Duodenal mucosa (tissue), 2 donors: Measurements from ENCODE around the gene CEP78.

Experiments
- H3K27ac ChIP-seq: one replicate; pipeline ENCODE4 v1.7.0; 2013; ENCODE audit warnings: low read depth, low read length
- H3K27me3 ChIP-seq, 2 donors: one replicate each; pipeline ENCODE4 v1.7.0; 2013; ENCODE audit warnings: low read length in 2 of 2, control low read depth in 1 of 2; ENCODE audit not compliant: insufficient read depth in 2 of 2, control insufficient read depth in 1 of 2
- H3K36me3 ChIP-seq, 2 donors: one replicate each; pipeline ENCODE4 v1.7.0; 2013; ENCODE audit warnings: low read length in 2 of 2, control low read depth in 1 of 2; ENCODE audit not compliant: insufficient read depth in 2 of 2, control insufficient read depth in 1 of 2
- H3K4me1 ChIP-seq, 2 donors: one replicate each; pipeline ENCODE4 v1.7.0; 2013; ENCODE audit warnings: low read length in 2 of 2, control low read depth in 1 of 2; ENCODE audit not compliant: insufficient read depth in 2 of 2, control insufficient read depth in 1 of 2
- H3K4me3 ChIP-seq, 2 donors: one replicate each; pipeline ENCODE4 v1.7.0; 2013; ENCODE audit warnings: low read length in 2 of 2, low read depth in 1 of 2
- H3K9ac ChIP-seq, 2 donors: one replicate each; pipeline ENCODE4 v1.7.0; 2013; ENCODE audit warnings: low read length in 2 of 2, low read depth in 1 of 2
- H3K9me3 ChIP-seq, 2 donors: one replicate each; pipeline ENCODE4 v1.7.0; 2013; ENCODE audit warnings: low read length in 2 of 2, control low read depth in 1 of 2; ENCODE audit not compliant: control insufficient read depth in 1 of 2

Gene CEP78

GRCh38 chr9:78303377-78304062, 67.6 kb downstream of the CEP78 start:
- no peaks in the 10 kb centered on the region for H3K9me3 ChIP-seq
- no peaks in the 10 kb centered on the region for H3K27me3 ChIP-seq
- H3K9ac ChIP-seq: no peak overlapping the region
- H3K36me3 ChIP-seq: peaks cover 3 to 14% of the 10 kb centered on the region in 2 donors
- H3K27ac ChIP-seq: no peak overlapping the region
- H3K4me3 ChIP-seq: no peak overlapping the region
- peaks cover 0 to under 1% of the 10 kb centered on the region in 2 donors for H3K4me1 ChIP-seq

GRCh38 chr9:78304357-78304756, 68.5 kb downstream of the CEP78 start:
- no peaks in the 10 kb centered on the region for H3K4me1 ChIP-seq

GRCh38 chr9:78306222-78307076, 70.6 kb downstream of the CEP78 start:
- Histone ChIP-seq H3K4me3 (no peak overlapping the region), H3K27ac (no peak overlapping the region)

More at GRCh38 chr9:78304357-78304756, 68.5 kb downstream of the CEP78 start:
- Histone ChIP-seq H3K27ac (no peak overlapping the region), H3K4me3 (no peak overlapping the region), H3K36me3 (peaks cover 3 to 14% of the 10 kb centered on the region in 2 donors), H3K27me3 (no peaks in the 10 kb centered on the region), H3K9me3 (no peaks in the 10 kb centered on the region), H3K9ac (no peak overlapping the region)

GRCh38 chr9:78307360-78307759, 71.5 kb downstream of the CEP78 start:
- Histone ChIP-seq H3K9me3 (no peaks in the 10 kb centered on the region), H3K27ac (no peak overlapping the region), H3K36me3 (peaks cover 3 to 23% of the 10 kb centered on the region in 2 donors), H3K4me3 (no peak overlapping the region), H3K27me3 (no peaks in the 10 kb centered on the region), H3K4me1 (no peaks in the 10 kb centered on the region), H3K9ac (no peak overlapping the region)

More at GRCh38 chr9:78306222-78307076, 70.6 kb downstream of the CEP78 start:
- Histone ChIP-seq H3K27me3 (no peaks in the 10 kb centered on the region), H3K4me1 (no peaks in the 10 kb centered on the region), H3K9me3 (no peaks in the 10 kb centered on the region), H3K9ac (no peak overlapping the region), H3K36me3 (peaks cover 3 to 19% of the 10 kb centered on the region in 2 donors)

- Histone ChIP-seq H3K36me3 (peaks cover 3 to 23% of the 10 kb centered on the region in 2 donors), H3K27ac (no peak overlapping the region), H3K4me3 (no peak overlapping the region)
These were observed 73.2 kb downstream of the CEP78 start for GRCh38 chr9:78309066-78309465.

GRCh38 chr9:78311075-78311474, 75.2 kb downstream of the CEP78 start:
- H3K9me3 ChIP-seq: no peaks in the 10 kb centered on the region
- no peak overlapping the region for H3K4me3 ChIP-seq
- H3K4me1 ChIP-seq: no peaks in the 10 kb centered on the region
- H3K36me3 ChIP-seq: peaks cover 3 to 14% of the 10 kb centered on the region in 2 donors
- H3K27me3 ChIP-seq: no peaks in the 10 kb centered on the region
- no peak overlapping the region for H3K9ac ChIP-seq
- H3K27ac ChIP-seq: no peak overlapping the region

More at GRCh38 chr9:78309066-78309465, 73.2 kb downstream of the CEP78 start:
- no peaks in the 10 kb centered on the region for H3K9me3 ChIP-seq
- H3K4me1 ChIP-seq: no peaks in the 10 kb centered on the region
- H3K9ac ChIP-seq: no peak overlapping the region
- no peaks in the 10 kb centered on the region for H3K27me3 ChIP-seq

GRCh38 chr9:78311886-78312524, 76.1 kb downstream of the CEP78 start:
- Histone ChIP-seq H3K4me1 (no peaks in the 10 kb centered on the region), H3K27me3 (no peaks in the 10 kb centered on the region), H3K27ac (no peak overlapping the region), H3K36me3 (peaks cover 0 to 9% of the 10 kb centered on the region in 2 donors), H3K9ac (no peak overlapping the region), H3K9me3 (no peaks in the 10 kb centered on the region), H3K4me3 (no peak overlapping the region)

- Histone ChIP-seq H3K9me3 (no peaks in the 10 kb centered on the region), H3K36me3 (peaks cover 0 to 17% of the 10 kb centered on the region in 2 donors), H3K27me3 (no peaks in the 10 kb centered on the region), H3K9ac (no peak overlapping the region), H3K4me3 (no peak overlapping the region), H3K4me1 (no peaks in the 10 kb centered on the region), H3K27ac (no peak overlapping the region)
These were observed 78.7 kb downstream of the CEP78 start for GRCh38 chr9:78314550-78314949.

GRCh38 chr9:78314953-78315870, 79.3 kb downstream of the CEP78 start:
- peaks cover 0 to 17% of the 10 kb centered on the region in 2 donors for H3K36me3 ChIP-seq
- no peaks in the 10 kb centered on the region for H3K27me3 ChIP-seq
- H3K9ac ChIP-seq: no peak overlapping the region
- H3K4me3 ChIP-seq: no peak overlapping the region
- no peak overlapping the region for H3K27ac ChIP-seq
- no peaks in the 10 kb centered on the region for H3K4me1 ChIP-seq
- H3K9me3 ChIP-seq: no peaks in the 10 kb centered on the region
